GM12878 (cell line): Measurements from ENCODE around the gene ULBP1. TPM values are rescaled to one million over a fixed set of nuclear protein-coding genes. Genes with fewer than 3 reads are reported as not detected.

Experiments used
- BCL3 ChIP-seq: IDR thresholded peaks from 2 replicates; pipeline ENCODE4 v1.6.1; 2011; ENCODE audit warnings: borderline replicate concordance, low read depth, mild to moderate bottlenecking, moderate library complexity, low read length; ENCODE audit not compliant: insufficient read depth, poor library complexity, severe bottlenecking
- CEBPB ChIP-seq, 2 experiments: fragments of 150-350 bp in 1 of 2; IDR thresholded peaks; 2 replicates each; pipeline ENCODE4 v1.6.1; 2012 to 2014; ENCODE audit warnings: low read depth in 2 of 2, low read length in 2 of 2, borderline replicate concordance in 1 of 2, inconsistent platforms in 1 of 2
- E4F1 ChIP-seq: fragments of 450-650 bp; IDR thresholded peaks from 2 replicates; pipeline ENCODE4 v1.6.1; 2018; ENCODE audit warnings: borderline replicate concordance, mild to moderate bottlenecking; ENCODE audit not compliant: partially characterized antibody
- ESRRA ChIP-seq: IDR thresholded peaks from 2 replicates; pipeline ENCODE4 v1.6.1; 2012; ENCODE audit warnings: mild to moderate bottlenecking, low read length, improper control_type of control experiment
- IKZF2 ChIP-seq, 2 experiments: fragments of 450-650 bp; IDR thresholded peaks; 2 replicates each; pipeline ENCODE4 v1.6.1; 2017; ENCODE audit warnings: mild to moderate bottlenecking in 2 of 2, moderate library complexity in 2 of 2
- MEF2A ChIP-seq: IDR thresholded peaks from 2 replicates; pipeline ENCODE4 v1.6.1; 2011; ENCODE audit warnings: low read depth, mild to moderate bottlenecking, low read length, moderate library complexity; ENCODE audit not compliant: insufficient read depth
- MEF2B ChIP-seq: fragments of 450-650 bp; IDR thresholded peaks from 2 replicates; pipeline ENCODE4 v1.6.1; 2018; ENCODE audit warnings: mild to moderate bottlenecking, moderate library complexity; ENCODE audit not compliant: partially characterized antibody, poor library complexity, severe bottlenecking
- MTA2 ChIP-seq: fragments of 450-650 bp; IDR thresholded peaks from 2 replicates; pipeline ENCODE4 v1.6.1; 2016; ENCODE audit warnings: low read depth, mild to moderate bottlenecking, moderate library complexity
- NFIC ChIP-seq: IDR thresholded peaks from 2 replicates; pipeline ENCODE4 v1.6.1; 2012; ENCODE audit warnings: low read depth, mild to moderate bottlenecking, inconsistent platforms, low read length, moderate library complexity
- NKRF ChIP-seq: fragments of 450-650 bp; conservative IDR thresholded peaks from 2 replicates; pipeline ENCODE4 v1.6.1; 2017; ENCODE audit warnings: mild to moderate bottlenecking, moderate library complexity
- NR2F1 ChIP-seq: fragments of 450-650 bp; conservative IDR thresholded peaks from 2 replicates; pipeline ENCODE4 v1.6.1; 2017; ENCODE audit warnings: mild to moderate bottlenecking
- POU2F2 ChIP-seq: IDR thresholded peaks from 3 replicates; pipeline ENCODE4 v1.6.1; 2011; ENCODE audit warnings: low read depth, mild to moderate bottlenecking, low read length, borderline replicate concordance
- RUNX3 ChIP-seq: IDR thresholded peaks from 2 replicates; pipeline ENCODE4 v1.6.1; 2012; ENCODE audit warnings: low read length, inconsistent platforms
- SMC3 ChIP-seq: IDR thresholded peaks from 2 replicates; pipeline ENCODE4 v1.6.1; 2011; ENCODE audit warnings: low read length, improper control_type of control experiment, borderline replicate concordance
- SRF ChIP-seq, 2 experiments: IDR thresholded peaks; 2 replicates each; pipeline ENCODE4 v1.6.1; 2011; ENCODE audit warnings: low read depth in 2 of 2, low read length in 2 of 2, mild to moderate bottlenecking in 1 of 2, moderate library complexity in 1 of 2
- TCF12 ChIP-seq: IDR thresholded peaks from 2 replicates; pipeline ENCODE4 v1.6.1; 2011; ENCODE audit warnings: low read depth, mild to moderate bottlenecking, low read length
- ZBTB40 ChIP-seq: fragments of 450-650 bp; IDR thresholded peaks from 2 replicates; pipeline ENCODE4 v1.6.1; 2016; ENCODE audit warnings: mild to moderate bottlenecking, moderate library complexity, borderline replicate concordance
- polyA plus RNA-seq, 11 experiments: library from polyadenylated mRNA; depleted of rRNA in 4 of 11; unstranded in 6 of 11; stranded (reverse) in 5 of 11; fragments of >200 nt; fragmentation: Nextera tagmentation in 4 of 11; fragmentation: Illumina TruSeq in 1 of 11; extraction: Ambion mirVana in 4 of 11; extraction: Trizol in 1 of 11; gene quantifications; 1 replicate in 1 of 11; 2 replicates in 10 of 11; pipeline versions ENCODE4 v1.2.1 to v1.2.3, GENCODE V29; 2011 to 2016; ENCODE audit warnings: inconsistent platforms in 2 of 11, missing spikeins in 2 of 11, low read depth in 1 of 11
- total RNA-seq, 4 experiments: library from RNA; depleted of rRNA in 3 of 4; stranded (reverse); fragments of >200 nt in 3 of 4; fragmentation: Illumina TruSeq in 1 of 4; extraction: Trizol in 1 of 4; gene quantifications; 2 replicates each; pipeline versions ENCODE4 v1.2.1 to v1.2.3, GENCODE V29; 2013 to 2021

The ULBP1 gene
- total and polyA plus RNA-seq, 10 of the 15 experiments (the other 5 are each of a cell fraction or from before 2014, with no cell fraction given) = 0.02 to 0.12 (median 0.04) TPM; not detected in 7

GRCh38 chr6:150001295-150002008, 37.7 kb downstream of the ULBP1 start (continued):
- TF ChIP-seq ESRRA = peak; percentile 78; the same call in 1 of the 2 replicates
- TF ChIP-seq SRF (IDR thresholded peaks at IDR 0.05; ENCODE audit: low read depth in 2 of 2, low read length in 2 of 2) = no peak
- TF ChIP-seq MEF2A = no peak; the same call in 1 of the 2 replicates
- TF ChIP-seq E4F1 = no peak
- TF ChIP-seq MTA2 = peak; percentile 60; the same call in 1 of the 2 replicates
- TF ChIP-seq POU2F2 = no peak
- peak; percentile 94 for TF ChIP-seq NR2F1
- 0 out of 2 replicates have a peak, but pooled peaks have one; percentile 30 for TF ChIP-seq NKRF
- no peak for TF ChIP-seq CEBPB (IDR thresholded peaks at IDR 0.05; ENCODE audit: borderline replicate concordance in 1 of 2, low read depth in 2 of 2, low read length in 2 of 2)
- no peak for TF ChIP-seq TCF12
- TF ChIP-seq NFIC = peak; percentile 86
- TF ChIP-seq BCL3 = no peak
- TF ChIP-seq RUNX3 = peak; percentile 93
- no peak for TF ChIP-seq SMC3
- peak; percentile 97 to 98 for TF ChIP-seq IKZF2 (IDR thresholded peaks at IDR 0.05)
- peak; percentile 22 for TF ChIP-seq MEF2B
- TF ChIP-seq ZBTB40 = no peak
